ENCODE results near the gene FMO3. TPM values are rescaled to one million over a fixed set of nuclear protein-coding genes. Genes with fewer than 3 reads are reported as not detected.

FMO3 gene
- polyA plus RNA-seq, 1 donor from 2014 or later = not detected

- no peak overlapping the region for H2AFZ ChIP-seq (ENCODE audit: low read depth, low read length)
These were observed 69.5 kb downstream of the FMO3 start for GRCh38 chr1:171160211-171160610.

GRCh38 chr1:171160639-171161354 lies 70.1 kb downstream of the FMO3 start:
- H3K9me3 ChIP-seq (ENCODE audit: low read length) = no peaks in the 10 kb centered on the region
- no peak overlapping the region for H3K4me2 ChIP-seq (ENCODE audit: low read length)
- no peaks in the 10 kb centered on the region for H3K27me3 ChIP-seq (ENCODE audit: insufficient read depth, low read depth, low read length)
- no peaks in the 10 kb centered on the region for H3F3A ChIP-seq (ENCODE audit: insufficient read depth, low read length, poor library complexity, severe bottlenecking)
- no peaks in the 10 kb centered on the region for H3K9me2 ChIP-seq (ENCODE audit: insufficient read depth, low read length)
- no peak overlapping the region for H3K9ac ChIP-seq (ENCODE audit: low read length)
- H4K20me1 ChIP-seq (ENCODE audit: insufficient read depth) = no peaks in the 10 kb centered on the region
- no peak overlapping the region for H3K4me3 ChIP-seq (ENCODE audit: low read length)
- H3K36me3 ChIP-seq (ENCODE audit: insufficient read depth, low read length) = no peaks in the 10 kb centered on the region
- no peak overlapping the region for H2AFZ ChIP-seq (ENCODE audit: low read depth, low read length)
- no peaks in the 10 kb centered on the region for H3K79me2 ChIP-seq (replicated peaks; ENCODE audit: insufficient read depth, low read length)
- H3K27ac ChIP-seq (ENCODE audit: low read length) = no peak overlapping the region
- TF ChIP-seq SMC3 (conservative IDR thresholded peaks at IDR 0.05; ENCODE audit: poor library complexity) = no peak
- TF ChIP-seq MXI1 (conservative IDR thresholded peaks at IDR 0.05; ENCODE audit: poor library complexity, severe bottlenecking) = no peak
- no peak for TF ChIP-seq CTCF (IDR thresholded peaks at IDR 0.05; ENCODE audit: poor library complexity, severe bottlenecking)
- TF ChIP-seq REST (IDR thresholded peaks at IDR 0.05; ENCODE audit: borderline replicate concordance) = no peak
- TF ChIP-seq EP300 (conservative IDR thresholded peaks at IDR 0.05; ENCODE audit: poor library complexity, severe bottlenecking) = no peak

More at GRCh38 chr1:171160211-171160610, 69.5 kb downstream of the FMO3 start:
- H3K9me3 ChIP-seq (ENCODE audit: low read length) = no peaks in the 10 kb centered on the region
- H3K79me2 ChIP-seq (replicated peaks; ENCODE audit: insufficient read depth, low read length) = no peaks in the 10 kb centered on the region
- H3K4me2 ChIP-seq (ENCODE audit: low read length) = no peak overlapping the region
- no peak for TF ChIP-seq REST (IDR thresholded peaks at IDR 0.05; ENCODE audit: borderline replicate concordance)
- no peak for TF ChIP-seq EP300 (conservative IDR thresholded peaks at IDR 0.05; ENCODE audit: poor library complexity, severe bottlenecking)
- TF ChIP-seq TAF1 (IDR thresholded peaks at IDR 0.05; ENCODE audit: low read depth) = no peak
- TF ChIP-seq SMC3 (conservative IDR thresholded peaks at IDR 0.05; ENCODE audit: poor library complexity) = no peak
- no peak for TF ChIP-seq RAD21 (conservative IDR thresholded peaks at IDR 0.05)
- TF ChIP-seq EZH2 (IDR thresholded peaks at IDR 0.05; ENCODE audit: borderline replicate concordance, insufficient read depth, low read length, poor library complexity, severe bottlenecking) = no peak
- no peak for TF ChIP-seq MXI1 (conservative IDR thresholded peaks at IDR 0.05; ENCODE audit: poor library complexity, severe bottlenecking)
- TF ChIP-seq CTCF (IDR thresholded peaks at IDR 0.05; ENCODE audit: poor library complexity, severe bottlenecking) = no peak
- no peak for TF ChIP-seq POLR2AphosphoS5 (IDR thresholded peaks at IDR 0.05)
- H3K36me3 ChIP-seq (ENCODE audit: insufficient read depth, low read length) = no peaks in the 10 kb centered on the region
- H3K9me2 ChIP-seq (ENCODE audit: insufficient read depth, low read length) = no peaks in the 10 kb centered on the region
- no peaks in the 10 kb centered on the region for H4K20me1 ChIP-seq (ENCODE audit: insufficient read depth)
- H3K27ac ChIP-seq (ENCODE audit: low read length) = no peak overlapping the region
- no peaks in the 10 kb centered on the region for H3K27me3 ChIP-seq (ENCODE audit: insufficient read depth, low read depth, low read length)
- H3K4me3 ChIP-seq (ENCODE audit: low read length) = no peak overlapping the region
- H3F3A ChIP-seq (ENCODE audit: insufficient read depth, low read length, poor library complexity, severe bottlenecking) = no peaks in the 10 kb centered on the region
- H3K9ac ChIP-seq (ENCODE audit: low read length) = no peak overlapping the region
